ENCODE data around the gene FAM83B. TPM values are rescaled to one million over a fixed set of nuclear protein-coding genes. Genes with fewer than 3 reads are reported as not detected.
A peak's percentile ranks its signal among the peaks of the same experiment; 100 is the strongest.

Gene FAM83B
- total RNA-seq, 1 donor from 2014 or later: 1.9 TPM

DNA sequence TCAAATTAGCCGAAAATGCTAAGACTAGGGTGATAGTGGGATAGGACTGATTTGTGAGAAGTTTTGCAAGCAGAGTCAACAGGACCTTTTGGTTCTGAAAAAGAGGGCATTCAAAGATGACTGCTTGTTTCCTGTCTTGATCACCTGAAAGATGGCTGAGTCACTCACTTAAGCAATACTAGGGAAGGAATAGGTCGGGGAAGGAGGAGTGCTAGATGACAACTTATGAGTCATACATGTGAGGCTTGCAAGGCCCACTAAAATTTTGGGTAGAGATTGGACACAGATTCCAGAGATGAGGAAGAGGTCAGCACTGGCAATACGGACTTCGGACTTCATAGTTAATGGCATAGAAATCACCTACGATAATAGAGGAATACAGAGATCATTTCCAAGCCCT is 89.2 kb downstream of the FAM83B start:
- Histone ChIP-seq H3K4me2 (ENCODE audit: low read length) (no peak overlapping the region), H3K4me3 (ENCODE audit: insufficient read depth, low read depth, low read length) (no peak overlapping the region), H3K36me3 (ENCODE audit: insufficient read depth, low read length) (no peaks in the 10 kb centered on the region), H3K27me3 (ENCODE audit: insufficient read depth, low read length) (no peaks in the 10 kb centered on the region), H2AFZ (ENCODE audit: low read depth, low read length) (no peak overlapping the region), H3K27ac (ENCODE audit: low read depth, low read length) (no peak overlapping the region), H4K20me1 (ENCODE audit: insufficient read depth, low read length) (no peaks in the 10 kb centered on the region), H3K9me3 (ENCODE audit: insufficient read depth, low read depth, low read length) (no peaks in the 10 kb centered on the region), H3K79me2 (ENCODE audit: insufficient read depth, low read length) (no peaks in the 10 kb centered on the region), H3K4me1 (ENCODE audit: insufficient read depth, low read length) (no peaks in the 10 kb centered on the region), H3K9ac (ENCODE audit: low read length) (no peak overlapping the region)
- Mint-ChIP-seq H3K4me1 (ENCODE audit: low read depth, unreplicated experiment) (no peaks in the 10 kb centered on the region), H3K4me3 (ENCODE audit: unreplicated experiment) (no peak overlapping the region), H3K9me3 (ENCODE audit: unreplicated experiment) (peaks cover 9% of the 10 kb centered on the region), H3K27me3 (ENCODE audit: low read depth, unreplicated experiment) (no peaks in the 10 kb centered on the region), H3K36me3 (ENCODE audit: low read depth, unreplicated experiment) (no peaks in the 10 kb centered on the region), H3K27ac (ENCODE audit: unreplicated experiment) (no peak overlapping the region)
- TF ChIP-seq, protein P1, sequence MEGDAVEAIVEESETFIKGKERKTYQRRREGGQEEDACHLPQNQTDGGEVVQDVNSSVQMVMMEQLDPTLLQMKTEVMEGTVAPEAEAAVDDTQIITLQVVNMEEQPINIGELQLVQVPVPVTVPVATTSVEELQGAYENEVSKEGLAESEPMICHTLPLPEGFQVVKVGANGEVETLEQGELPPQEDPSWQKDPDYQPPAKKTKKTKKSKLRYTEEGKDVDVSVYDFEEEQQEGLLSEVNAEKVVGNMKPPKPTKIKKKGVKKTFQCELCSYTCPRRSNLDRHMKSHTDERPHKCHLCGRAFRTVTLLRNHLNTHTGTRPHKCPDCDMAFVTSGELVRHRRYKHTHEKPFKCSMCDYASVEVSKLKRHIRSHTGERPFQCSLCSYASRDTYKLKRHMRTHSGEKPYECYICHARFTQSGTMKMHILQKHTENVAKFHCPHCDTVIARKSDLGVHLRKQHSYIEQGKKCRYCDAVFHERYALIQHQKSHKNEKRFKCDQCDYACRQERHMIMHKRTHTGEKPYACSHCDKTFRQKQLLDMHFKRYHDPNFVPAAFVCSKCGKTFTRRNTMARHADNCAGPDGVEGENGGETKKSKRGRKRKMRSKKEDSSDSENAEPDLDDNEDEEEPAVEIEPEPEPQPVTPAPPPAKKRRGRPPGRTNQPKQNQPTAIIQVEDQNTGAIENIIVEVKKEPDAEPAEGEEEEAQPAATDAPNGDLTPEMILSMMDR (IDR thresholded peaks at IDR 0.05; ENCODE audit: insufficient read depth, low read depth, low read length): no peak
- TF ChIP-seq EZH2 (IDR thresholded peaks at IDR 0.05; ENCODE audit: insufficient read depth, low read length): no peak
- DNase-seq (ENCODE audit: low read depth) (peak; percentile 51), FAIRE-seq (no peak)

GRCh38 chr6:54937371-54937770 is 90.8 kb downstream of the FAM83B start:
- H3K36me3 Mint-ChIP-seq (ENCODE audit: low read depth, unreplicated experiment): no peaks in the 10 kb centered on the region
- H3K4me3 ChIP-seq (ENCODE audit: insufficient read depth, low read depth, low read length): no peak overlapping the region
- DNase-seq (ENCODE audit: low read depth) (no peak), FAIRE-seq (no peak)
- no peak overlapping the region for H3K9ac ChIP-seq (ENCODE audit: low read length)
- H3K27me3 ChIP-seq (ENCODE audit: insufficient read depth, low read length): no peaks in the 10 kb centered on the region
- no peak overlapping the region for H2AFZ ChIP-seq (ENCODE audit: low read depth, low read length)
- H3K9me3 ChIP-seq (ENCODE audit: insufficient read depth, low read depth, low read length): no peaks in the 10 kb centered on the region
- TF ChIP-seq, protein P1 (IDR thresholded peaks at IDR 0.05; ENCODE audit: insufficient read depth, low read depth, low read length): no peak
- TF ChIP-seq EZH2 (IDR thresholded peaks at IDR 0.05; ENCODE audit: insufficient read depth, low read length): no peak
- no peaks in the 10 kb centered on the region for H3K27me3 Mint-ChIP-seq (ENCODE audit: low read depth, unreplicated experiment)
- H3K4me1 Mint-ChIP-seq (ENCODE audit: low read depth, unreplicated experiment): no peaks in the 10 kb centered on the region
- H3K36me3 ChIP-seq (ENCODE audit: insufficient read depth, low read length): no peaks in the 10 kb centered on the region
- H3K4me2 ChIP-seq (ENCODE audit: low read length): no peak overlapping the region
- no peaks in the 10 kb centered on the region for H4K20me1 ChIP-seq (ENCODE audit: insufficient read depth, low read length)
- H3K27ac Mint-ChIP-seq (ENCODE audit: unreplicated experiment): no peak overlapping the region
- H3K9me3 Mint-ChIP-seq (ENCODE audit: unreplicated experiment): peaks cover 9% of the 10 kb centered on the region
- no peaks in the 10 kb centered on the region for H3K79me2 ChIP-seq (ENCODE audit: insufficient read depth, low read length)
- H3K4me3 Mint-ChIP-seq (ENCODE audit: unreplicated experiment): no peak overlapping the region
- H3K27ac ChIP-seq (ENCODE audit: low read depth, low read length): no peak overlapping the region
- H3K4me1 ChIP-seq (ENCODE audit: insufficient read depth, low read length): no peaks in the 10 kb centered on the region

- H3K36me3 Mint-ChIP-seq (ENCODE audit: low read depth, unreplicated experiment): no peaks in the 10 kb centered on the region
- no peak overlapping the region for H3K27ac ChIP-seq (ENCODE audit: low read depth, low read length)
- TF ChIP-seq, protein P1 (IDR thresholded peaks at IDR 0.05; ENCODE audit: insufficient read depth, low read depth, low read length): no peak
- DNase-seq (ENCODE audit: low read depth): no peak
- no peaks in the 10 kb centered on the region for H3K36me3 ChIP-seq (ENCODE audit: insufficient read depth, low read length)
- H4K20me1 ChIP-seq (ENCODE audit: insufficient read depth, low read length): no peaks in the 10 kb centered on the region
- no peaks in the 10 kb centered on the region for H3K79me2 ChIP-seq (ENCODE audit: insufficient read depth, low read length)
- no peak overlapping the region for H3K4me2 ChIP-seq (ENCODE audit: low read length)
- no peak overlapping the region for H3K27ac Mint-ChIP-seq (ENCODE audit: unreplicated experiment)
- H3K9ac ChIP-seq (ENCODE audit: low read length): no peak overlapping the region
- no peaks in the 10 kb centered on the region for H3K4me1 ChIP-seq (ENCODE audit: insufficient read depth, low read length)
- H2AFZ ChIP-seq (ENCODE audit: low read depth, low read length): no peak overlapping the region
- no peak overlapping the region for H3K4me3 Mint-ChIP-seq (ENCODE audit: unreplicated experiment)
- peaks cover 2% of the 10 kb centered on the region for H3K27me3 Mint-ChIP-seq (ENCODE audit: low read depth, unreplicated experiment)
- peaks cover 3% of the 10 kb centered on the region for H3K9me3 ChIP-seq (ENCODE audit: insufficient read depth, low read depth, low read length)
- FAIRE-seq: no peak
- H3K4me1 Mint-ChIP-seq (ENCODE audit: low read depth, unreplicated experiment): no peaks in the 10 kb centered on the region
- H3K27me3 ChIP-seq (ENCODE audit: insufficient read depth, low read length): no peaks in the 10 kb centered on the region
- no peak overlapping the region for H3K4me3 ChIP-seq (ENCODE audit: insufficient read depth, low read depth, low read length)
- peaks cover 2% of the 10 kb centered on the region for H3K9me3 Mint-ChIP-seq (ENCODE audit: unreplicated experiment)
Measured at GRCh38 chr6:54957698-54958097, 111.1 kb downstream of the FAM83B start.
